HG03571 (cell line): Measurements from ENCODE around the gene SLX1A.
"Not testable (repeated sequence)": the region's sequence is repeated elsewhere in the genome, so short reads cannot be mapped to it uniquely, and the experiment has no call there.

Experiments used
- ATAC-seq: cut with Tn5 transposase; IDR thresholded peaks from one replicate; pipeline ENCODE4 v1.9.1; 2021; ENCODE audit not compliant: unreplicated experiment

The SLX1A gene

DNA sequence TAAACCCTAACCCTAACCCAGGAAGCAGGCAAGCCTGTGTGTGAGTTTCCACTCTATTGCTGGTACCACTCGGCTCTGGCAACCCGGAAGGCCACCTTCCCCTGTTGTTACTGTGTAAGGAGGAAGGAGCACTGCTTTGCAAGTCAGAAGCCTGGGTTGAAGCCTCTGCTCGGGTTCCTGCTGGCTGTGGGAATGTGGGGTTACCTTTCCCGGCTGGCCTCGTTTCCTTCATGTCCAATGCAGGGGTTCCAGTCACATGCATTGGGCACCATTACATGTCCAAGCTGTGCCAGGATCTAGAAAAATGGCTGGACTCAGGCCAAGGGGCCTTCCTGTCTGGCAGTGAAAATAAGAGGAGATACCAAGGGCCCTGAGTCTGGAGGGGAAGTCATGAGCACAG is 23.4 kb downstream of the SLX1A start:
- not testable (repeated sequence) for ATAC-seq
